H1 (cell line): ENCODE results near the gene AGPAT4. TPM values are rescaled to one million over a fixed set of nuclear protein-coding genes. Genes with fewer than 3 reads are reported as not detected.

Experiments used
- CTCF ChIA-PET: fragments of 300-600 bp; sonication (Branson Sonifier 250); formaldehyde crosslinking; loops from one replicate; lab custom pipeline; 2021; ENCODE audit not compliant: partially characterized antibody; lab: Charles Lee
- POLR2A ChIA-PET: fragments of 300-600 bp; sonication (Branson Sonifier 250); formaldehyde crosslinking; loops from one replicate; lab custom pipeline; 2021; ENCODE audit warnings: inconsistent platforms; ENCODE audit not compliant: partially characterized antibody; lab: Charles Lee
- DNase-seq, 2 experiments: peaks; one replicate each; pipeline versions ENCODE4 v3.0.0 to v3.0.0-alpha.2; 2010 to 2022; ENCODE audit warnings: low spot score in 2 of 2, low read depth in 1 of 2, mixed read lengths in 1 of 2
- FAIRE-seq: peaks from 2 replicates; lab custom pipeline; 2011; peaks lifted over from hg19 to GRCh38; lab: Jason Lieb, UNC
- H2AFZ ChIP-seq: 2 replicates; pipeline ENCODE4 v1.8.1; 2012; ENCODE audit warnings: low read length, inconsistent platforms
- H2AK5ac ChIP-seq: 2 replicates; pipeline ENCODE4 v1.6.1; 2013; ENCODE audit warnings: low read depth, low read length
- H2BK120ac ChIP-seq: replicated peaks from 2 replicates; pipeline ENCODE3; 2013; ENCODE audit warnings: low read depth, low read length, inconsistent platforms
- H2BK12ac ChIP-seq: 2 replicates; pipeline ENCODE4 v1.6.1; 2013; ENCODE audit warnings: low read depth, low read length
- H2BK15ac ChIP-seq: 2 replicates; pipeline ENCODE4 v1.6.1; 2013; ENCODE audit warnings: low read length
- H2BK20ac ChIP-seq: 2 replicates; pipeline ENCODE4 v1.6.1; 2013; ENCODE audit warnings: low read length
- H2BK5ac ChIP-seq: 2 replicates; pipeline ENCODE4 v1.6.1; 2013; ENCODE audit warnings: low read depth, low read length
- H3K14ac ChIP-seq: 2 replicates; pipeline ENCODE4 v1.6.1; 2013; ENCODE audit warnings: inconsistent platforms; ENCODE audit not compliant: insufficient read length
- H3K18ac ChIP-seq: 2 replicates; pipeline ENCODE4 v1.6.1; 2013; ENCODE audit warnings: low read length; ENCODE audit errors: extremely low read depth
- H3K23ac ChIP-seq: 2 replicates; pipeline ENCODE4 v1.6.1; 2013; ENCODE audit warnings: inconsistent platforms; ENCODE audit not compliant: insufficient read length
- H3K23me2 ChIP-seq: 2 replicates; pipeline ENCODE4 v1.6.1; 2013; ENCODE audit warnings: low read depth, low read length
- H3K27ac ChIP-seq: 2 replicates; pipeline ENCODE4 v1.6.1; 2011; ENCODE audit warnings: low read depth, low read length, inconsistent platforms
- H3K27me3 ChIP-seq, 4 experiments: replicated peaks in 1 of 4; 1 replicate in 1 of 4; 2 replicates in 3 of 4; pipeline versions ENCODE4 v1.6.1 to v1.8.1; 2011 to 2013; ENCODE audit warnings: low read length in 3 of 4, mild to moderate bottlenecking in 3 of 4, inconsistent platforms in 2 of 4, mixed read lengths in 2 of 4, moderate library complexity in 1 of 4; ENCODE audit not compliant: control insufficient read depth in 3 of 4, insufficient read depth in 3 of 4; ENCODE audit errors: extremely low read depth in 1 of 4
- H3K36me3 ChIP-seq, 4 experiments: 2 replicates each; pipeline versions ENCODE4 v1.6.1 to v1.8.1; 2011 to 2013; ENCODE audit warnings: mild to moderate bottlenecking in 4 of 4, low read length in 3 of 4, moderate library complexity in 2 of 4, control low read depth in 1 of 4, inconsistent platforms in 1 of 4; ENCODE audit not compliant: insufficient read depth in 4 of 4, control insufficient read depth in 2 of 4
- H3K4ac ChIP-seq: replicated peaks from 2 replicates; pipeline ENCODE3; 2013; ENCODE audit warnings: low read length, low read depth, mixed read lengths, inconsistent platforms; ENCODE audit not compliant: insufficient read length
- H3K4me1 ChIP-seq, 4 experiments: replicated peaks in 1 of 4; 1 replicate in 1 of 4; 2 replicates in 3 of 4; pipeline versions ENCODE4 v1.6.1 to v1.8.1; 2011 to 2013; ENCODE audit warnings: low read length in 3 of 4, inconsistent platforms in 2 of 4, mixed read lengths in 1 of 4; ENCODE audit not compliant: insufficient read depth in 4 of 4, control insufficient read depth in 3 of 4
- H3K4me2 ChIP-seq, 2 experiments: 2 replicates each; pipeline versions ENCODE4 v1.6.1 to v1.8.1; 2011 to 2013; ENCODE audit warnings: low read depth in 2 of 2, low read length in 2 of 2, control low read depth in 1 of 2, inconsistent platforms in 1 of 2, mild to moderate bottlenecking in 1 of 2; ENCODE audit not compliant: insufficient read depth in 1 of 2
- H3K4me3 ChIP-seq, 4 experiments: fragments of 200-600, 300-600 bp in 1 of 4; sonication (generic), shearing (Covaris generic), sonication (Bioruptor Twin) in 1 of 4; 2 replicates each; pipeline versions ENCODE4 v1.5.1 to v1.8.1; 2011 to 2016; ENCODE audit warnings: low read length in 4 of 4, low read depth in 3 of 4, control low read depth in 2 of 4, inconsistent platforms in 2 of 4, mild to moderate bottlenecking in 2 of 4, mixed read lengths in 1 of 4, moderate library complexity in 1 of 4; ENCODE audit not compliant: insufficient read depth in 2 of 4; ENCODE audit errors: extremely low read depth in 1 of 4
- H3K56ac ChIP-seq: replicated peaks from 2 replicates; pipeline ENCODE3; 2013; ENCODE audit warnings: low read depth, mild to moderate bottlenecking, mixed read lengths, low read length, inconsistent platforms; ENCODE audit not compliant: insufficient read length
- H3K79me1 ChIP-seq: 2 replicates; pipeline ENCODE4 v1.6.1; 2013; ENCODE audit warnings: low read depth, low read length, control low read depth
- H3K79me2 ChIP-seq, 2 experiments: 2 replicates each; pipeline versions ENCODE4 v1.6.1 to v1.8.1; 2012 to 2013; ENCODE audit warnings: low read length in 2 of 2, mild to moderate bottlenecking in 2 of 2, inconsistent platforms in 1 of 2; ENCODE audit not compliant: insufficient read depth in 2 of 2, control insufficient read depth in 1 of 2
- H3K9ac ChIP-seq, 4 experiments: replicated peaks in 1 of 4; 1 replicate in 1 of 4; 2 replicates in 3 of 4; pipeline versions ENCODE4 v1.6.1 to v1.8.1; 2011 to 2013; ENCODE audit warnings: low read depth in 3 of 4, low read length in 3 of 4, control low read depth in 2 of 4, mild to moderate bottlenecking in 2 of 4, moderate library complexity in 2 of 4, inconsistent platforms in 1 of 4; ENCODE audit errors: extremely low read depth in 1 of 4
- H3K9me3 ChIP-seq, 2 experiments: 2 replicates each; pipeline versions ENCODE4 v1.6.1 to v1.8.1; 2012 to 2013; ENCODE audit warnings: mild to moderate bottlenecking in 2 of 2, moderate library complexity in 2 of 2, control low read depth in 1 of 2, inconsistent platforms in 1 of 2, low read depth in 1 of 2, low read length in 1 of 2, mixed read lengths in 1 of 2; ENCODE audit not compliant: insufficient read depth in 2 of 2
- H4K20me1 ChIP-seq, 2 experiments: replicated peaks in 1 of 2; 2 replicates each; pipeline versions ENCODE3 to v1.8.1; 2011 to 2013; ENCODE audit warnings: inconsistent platforms in 2 of 2, low read length in 2 of 2, mild to moderate bottlenecking in 1 of 2; ENCODE audit not compliant: insufficient read depth in 2 of 2, control insufficient read depth in 1 of 2
- H4K5ac ChIP-seq: 2 replicates; pipeline ENCODE4 v1.6.1; 2013; ENCODE audit warnings: low read length, low read depth, mixed read lengths, inconsistent platforms; ENCODE audit not compliant: insufficient read length
- H4K8ac ChIP-seq: 2 replicates; pipeline ENCODE4 v1.8.0; 2013; ENCODE audit warnings: mild to moderate bottlenecking, moderate library complexity, low read length, inconsistent platforms; ENCODE audit not compliant: insufficient read depth; ENCODE audit errors: extremely low read depth
- H4K91ac ChIP-seq: replicated peaks from 2 replicates; pipeline ENCODE3; 2013; ENCODE audit warnings: low read length, mixed read lengths, inconsistent platforms; ENCODE audit not compliant: insufficient read length
- BCL11A ChIP-seq, 2 experiments: IDR thresholded peaks; one replicate each; pipeline ENCODE4 v1.6.1; 2011; ENCODE audit warnings: low read depth in 2 of 2, low read length in 2 of 2, mild to moderate bottlenecking in 2 of 2
- BRCA1 ChIP-seq: IDR thresholded peaks from 2 replicates; pipeline ENCODE4 v1.6.1; 2012; ENCODE audit warnings: low read depth, low read length, improper control_type of control experiment
- EGR1 ChIP-seq: IDR thresholded peaks from 2 replicates; pipeline ENCODE4 v1.6.1; 2011; ENCODE audit warnings: low read depth, low read length, borderline replicate concordance
- EP300 ChIP-seq, 2 experiments: IDR thresholded peaks; 1 replicate in 1 of 2; 2 replicates in 1 of 2; pipeline ENCODE4 v1.6.1; 2011 to 2012; ENCODE audit warnings: low read depth in 2 of 2, low read length in 2 of 2, mild to moderate bottlenecking in 2 of 2, borderline replicate concordance in 1 of 2, inconsistent platforms in 1 of 2, moderate library complexity in 1 of 2
- HDAC2 ChIP-seq, 2 experiments: fragments of 300-600 bp in 1 of 2; sonication (generic) in 1 of 2; IDR thresholded peaks; 2 replicates each; pipeline ENCODE4 v1.6.1; 2011 to 2012; ENCODE audit warnings: low read depth in 2 of 2, low read length in 2 of 2, mild to moderate bottlenecking in 2 of 2, moderate library complexity in 2 of 2, borderline replicate concordance in 1 of 2, inconsistent platforms in 1 of 2
- HDAC6 ChIP-seq: IDR thresholded peaks from one replicate; pipeline ENCODE4 v1.7.1; 2012; ENCODE audit warnings: low read depth, mild to moderate bottlenecking, inconsistent platforms, low read length, moderate library complexity
- NANOG ChIP-seq: IDR thresholded peaks from 2 replicates; pipeline ENCODE4 v1.6.1; 2011; ENCODE audit warnings: low read length, low read depth, mild to moderate bottlenecking, inconsistent platforms; ENCODE audit not compliant: insufficient read depth, poor library complexity, severe bottlenecking
- SUZ12 ChIP-seq: fragments of 200-600 bp; sonication (generic); IDR thresholded peaks from 2 replicates; pipeline ENCODE4 v1.6.1; 2012; ENCODE audit warnings: mild to moderate bottlenecking, inconsistent platforms, low read length, moderate library complexity, mixed read lengths
- YY1 ChIP-seq: IDR thresholded peaks from 2 replicates; pipeline ENCODE4 v1.6.1; 2011; ENCODE audit warnings: low read depth, mild to moderate bottlenecking, low read length
- ZNF274 ChIP-seq: IDR thresholded peaks from 2 replicates; pipeline ENCODE4 v1.7.0; 2012; ENCODE audit warnings: low read length, borderline replicate concordance; ENCODE audit errors: extremely low read depth
- WGBS, 2 experiments: shearing (Covaris generic) in 1 of 2; methylation state at CpG; one replicate each; pipeline versions ENCODE4 v1.1.6 to v1.1.7; 2013 to 2015; ENCODE audit warnings: low lambda C conversion rate in 2 of 2, mixed read lengths in 2 of 2, inconsistent platforms in 1 of 2, low coverage in 1 of 2, missing lambda C conversion rate in 1 of 2; ENCODE audit not compliant: insufficient replicate concordance in 2 of 2, insufficient coverage in 1 of 2, insufficient read length in 1 of 2; ENCODE audit errors: extremely low coverage in 1 of 2, missing lambda C conversion rate in 1 of 2; 5-methylcytosine and 5-hydroxymethylcytosine counted together
- polyA plus RNA-seq, 7 experiments: library from polyadenylated mRNA; depleted of rRNA in 3 of 7; stranded (reverse) in 5 of 7; unstranded in 2 of 7; fragments of >200 nt in 5 of 7; fragments of 200-250 nt in 2 of 7; gene quantifications; 1 replicate in 5 of 7; 2 replicates in 1 of 7; 4 replicates in 1 of 7; pipeline versions ENCODE4 v1.2.1 to v1.2.3, GENCODE V29; 2011 to 2013; ENCODE audit warnings: missing spikeins in 2 of 7, mixed read lengths in 2 of 7
- total RNA-seq: library from RNA; stranded (reverse); fragmentation: NEBNext Ultra II Directional; extraction: Animal tissue kit (Norgen Biotek cat#: 25700); gene quantifications from 2 replicates; pipeline ENCODE4 v1.2.1, GENCODE V29; 2021
- TF ChIP-seq, protein P1 (sequence below): IDR thresholded peaks from 2 replicates; pipeline ENCODE4 v1.6.1; 2011; ENCODE audit warnings: low read depth, mild to moderate bottlenecking, low read length; ENCODE audit not compliant: insufficient read depth

AGPAT4 gene
- total and polyA plus RNA-seq, 2 of the 8 experiments (the other 6 are each of a cell fraction or from before 2014, with no cell fraction given) = 13.5 to 23.8 TPM

DNA sequence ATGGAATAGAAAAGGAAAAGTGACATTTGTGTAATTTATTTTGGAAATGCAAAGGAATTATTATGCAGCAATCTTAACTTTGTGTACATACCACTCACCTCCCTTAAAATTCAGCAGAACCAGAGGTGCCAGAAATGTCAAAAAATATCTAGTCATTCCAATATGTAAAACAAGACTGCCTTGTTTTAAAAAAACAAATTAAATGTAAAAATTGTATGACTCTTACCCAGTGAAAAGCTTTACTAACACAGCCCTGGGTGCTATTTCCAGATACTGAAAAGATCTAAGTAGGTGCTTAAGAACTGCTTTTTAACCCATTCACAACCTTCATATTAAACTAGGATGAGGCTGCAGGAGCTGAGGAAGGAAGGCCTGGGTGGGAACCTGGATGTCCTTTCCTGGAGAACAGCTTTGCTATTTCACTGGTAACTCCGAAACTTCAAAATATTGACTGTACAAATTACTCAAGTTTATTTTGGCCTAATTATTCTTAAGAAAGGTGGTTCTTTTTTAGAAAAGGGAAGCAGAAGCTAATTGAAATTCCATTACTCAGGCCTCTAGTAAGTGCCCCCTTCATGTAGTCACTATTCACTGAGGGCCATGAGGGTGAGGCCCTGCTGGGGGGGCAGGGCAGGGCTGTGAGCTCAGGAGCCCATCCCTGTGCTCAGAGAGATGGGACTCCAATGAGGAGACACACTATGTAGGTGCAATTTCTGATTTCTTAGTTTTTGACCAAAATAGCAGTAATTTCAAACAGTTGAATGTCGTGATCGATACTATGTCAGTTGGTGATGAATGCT, 142.7 kb downstream of the AGPAT4 start:
- Histone ChIP-seq H3K14ac (no peak overlapping the region), H3K56ac (no peak overlapping the region), H3K9ac (no peak overlapping the region), H3K9me3 (peaks cover 22 to 31% of the 10 kb centered on the region in 2 experiments), H2BK5ac (no peak overlapping the region), H4K8ac (no peak overlapping the region), H3K27me3 (no peaks in the 10 kb centered on the region), H4K20me1 (peaks cover 0 to 2% of the 10 kb centered on the region in 2 experiments), H3K4me1 (no peaks in the 10 kb centered on the region), H3K4me3 (no peak overlapping the region), H2BK15ac (no peak overlapping the region), H3K4me2 (no peak overlapping the region), H2BK120ac (no peak overlapping the region), H3K23ac (no peak overlapping the region), H3K18ac (no peak overlapping the region), H3K23me2 (no peaks in the 10 kb centered on the region), H2BK20ac (no peak overlapping the region), H3K36me3 (peaks cover 0 to 58% (median 21%) of the 10 kb centered on the region in 4 experiments; a peak in 5 of 8 replicates), H3K4ac (no peak overlapping the region), H2AFZ (no peak overlapping the region), H4K91ac (no peak overlapping the region), H3K79me2 (no peaks in the 10 kb centered on the region), H2AK5ac (no peak overlapping the region), H2BK12ac (no peak overlapping the region), H3K27ac (no peak overlapping the region), H4K5ac (no peak overlapping the region), H3K79me1 (no peaks in the 10 kb centered on the region; the same call in 1 of the 2 replicates)
- POLR2A ChIA-PET = no interaction called here
- no peak for FAIRE-seq
- no peak for DNase-seq
- TF ChIP-seq EGR1 = no peak
- no peak for TF ChIP-seq NANOG
- TF ChIP-seq HDAC6 = no peak
- TF ChIP-seq, protein P1, sequence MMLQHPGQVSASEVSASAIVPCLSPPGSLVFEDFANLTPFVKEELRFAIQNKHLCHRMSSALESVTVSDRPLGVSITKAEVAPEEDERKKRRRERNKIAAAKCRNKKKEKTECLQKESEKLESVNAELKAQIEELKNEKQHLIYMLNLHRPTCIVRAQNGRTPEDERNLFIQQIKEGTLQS = no peak
- TF ChIP-seq SUZ12 = no peak
- TF ChIP-seq BCL11A (IDR thresholded peaks at IDR 0.05; ENCODE audit: low read depth in 2 of 2, low read length in 2 of 2) = no peak
- TF ChIP-seq BRCA1 = no peak
- TF ChIP-seq YY1 = no peak
- no peak for TF ChIP-seq HDAC2 (IDR thresholded peaks at IDR 0.05; ENCODE audit: borderline replicate concordance in 1 of 2, low read depth in 2 of 2, low read length in 2 of 2)
- no peak for TF ChIP-seq EP300 (IDR thresholded peaks at IDR 0.05; ENCODE audit: borderline replicate concordance in 1 of 2, low read depth in 2 of 2, low read length in 2 of 2)
- no peak for TF ChIP-seq ZNF274
- 95% methylated on average over 3 of the region's 3 CpGs; no CpG with 5 or more reads in 1 of the 2 experiments for WGBS, 2 experiments
- CTCF ChIA-PET = interaction anchor here (0.8 to 2.7 kb wide), 4 partner anchors 15 to 242 kb away, joined by 3 to 15 read pairs (median 4); no protein-coding TSS in a partner anchor
